Endothelial cell of hepatic sinusoid (primary cell): ENCODE measurements around the gene PLXNB2.

Experiments
- in situ Hi-C: cut with HindIII; loops from 2 replicates; pipeline ENCODE4 v1.10.0; 2017; ENCODE audit warnings: low sequenced_read_pairs

Gene PLXNB2

DNA sequence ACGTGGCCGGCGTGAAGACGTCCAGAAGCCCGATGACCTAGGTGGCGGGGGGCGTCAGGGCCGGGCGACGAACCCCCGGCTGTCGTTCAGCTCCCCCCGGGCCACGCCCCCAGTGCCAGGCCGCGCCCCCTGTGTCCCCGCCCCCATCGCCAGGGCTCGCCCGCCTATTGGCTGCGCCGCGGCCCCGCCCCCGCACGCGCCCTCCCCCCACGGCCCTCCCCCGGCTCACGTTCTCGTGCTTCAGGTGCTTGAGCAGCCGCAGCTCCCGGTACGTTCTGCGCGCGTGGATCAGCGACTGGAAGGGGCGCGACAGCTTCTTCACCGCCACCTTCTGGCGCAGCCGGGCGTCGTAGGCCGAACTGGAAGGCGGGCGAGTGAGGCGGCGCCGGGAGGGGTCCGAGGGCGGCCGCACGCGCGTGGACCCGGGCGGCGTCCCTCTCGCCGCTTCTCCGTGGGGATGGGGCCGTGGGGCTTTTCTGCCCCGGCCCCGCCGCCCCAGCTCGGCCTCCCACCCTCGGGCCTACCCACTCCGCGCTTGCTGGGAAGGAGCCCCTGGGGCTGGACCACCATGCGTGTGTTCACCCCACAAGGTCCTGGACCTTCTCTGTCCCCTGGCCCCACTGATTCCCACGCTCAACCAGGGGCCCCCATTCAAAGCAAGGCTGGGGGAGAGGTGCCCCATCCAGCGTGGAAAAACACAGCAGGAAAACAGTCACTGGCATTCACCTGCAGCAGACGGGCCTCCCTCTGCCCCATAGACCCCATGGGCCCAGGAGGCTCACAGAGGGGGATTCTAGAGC is 39.7 kb downstream of the PLXNB2 start:
- in situ Hi-C loops, result no loop called here

GRCh38 chr22:50266994-50267393 is 40.5 kb downstream of the PLXNB2 start:
- in situ Hi-C loops, result no loop called here

- in situ Hi-C loops, result no loop called here
These were observed 42.3 kb downstream of the PLXNB2 start for GRCh38 chr22:50264946-50265669.

DNA sequence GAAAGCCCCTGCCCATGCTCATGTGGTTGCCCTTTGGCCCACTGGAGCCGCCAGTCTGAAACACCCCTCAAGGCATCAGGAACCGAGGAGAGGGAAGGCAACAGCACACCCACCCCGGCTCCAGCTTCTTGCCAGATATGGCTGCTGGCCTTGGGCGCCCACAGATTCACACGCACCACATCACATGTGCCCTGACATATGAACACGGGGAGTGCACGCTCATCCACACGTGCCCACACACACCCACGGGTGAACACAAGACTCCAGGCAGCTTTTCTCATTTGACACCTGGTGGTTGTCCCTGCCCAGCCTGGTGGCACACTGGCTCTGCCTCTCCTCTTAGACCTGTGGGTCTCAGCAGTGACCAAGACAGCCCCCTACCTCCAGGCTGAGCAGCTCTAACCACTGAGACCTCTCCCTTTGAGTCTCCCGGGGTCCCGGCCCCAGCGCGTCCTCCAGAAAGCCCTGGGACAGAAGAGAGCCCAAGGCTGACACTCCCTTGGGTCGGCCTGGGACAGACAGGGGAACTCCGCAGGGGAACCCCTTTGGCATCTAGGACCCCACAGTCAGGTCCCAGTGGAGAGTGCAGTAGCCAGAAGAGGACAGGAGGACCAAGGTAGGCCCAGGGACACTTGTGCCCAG is 43.2 kb downstream of the PLXNB2 start:
- in situ Hi-C loops, result no loop called here

GRCh38 chr22:50262973-50263617 is 44.4 kb downstream of the PLXNB2 start:
- in situ Hi-C loops, result no loop called here

DNA sequence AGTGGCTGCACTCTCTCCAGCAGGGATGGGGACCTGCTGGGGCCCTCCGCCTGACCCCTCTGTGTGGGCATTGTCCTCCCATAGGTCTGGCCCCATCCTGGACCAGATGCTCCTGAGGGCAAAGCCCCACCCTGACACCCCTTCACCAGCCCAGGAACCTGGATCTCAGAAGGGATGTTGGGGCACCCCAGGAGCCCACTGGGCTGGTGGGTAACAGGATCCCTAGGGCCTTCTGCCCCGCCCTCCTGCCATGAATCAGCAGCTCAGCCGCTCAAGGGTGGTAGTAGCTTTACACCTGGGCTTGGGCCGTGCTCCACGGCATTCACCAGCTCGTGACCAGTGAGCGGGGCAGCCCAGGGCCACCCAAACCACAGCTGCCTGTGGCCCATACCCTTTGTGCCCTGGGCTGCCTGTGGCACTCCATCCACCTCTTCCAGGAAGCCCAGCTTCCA is 45.0 kb downstream of the PLXNB2 start:
- in situ Hi-C loops, result no loop called here

DNA sequence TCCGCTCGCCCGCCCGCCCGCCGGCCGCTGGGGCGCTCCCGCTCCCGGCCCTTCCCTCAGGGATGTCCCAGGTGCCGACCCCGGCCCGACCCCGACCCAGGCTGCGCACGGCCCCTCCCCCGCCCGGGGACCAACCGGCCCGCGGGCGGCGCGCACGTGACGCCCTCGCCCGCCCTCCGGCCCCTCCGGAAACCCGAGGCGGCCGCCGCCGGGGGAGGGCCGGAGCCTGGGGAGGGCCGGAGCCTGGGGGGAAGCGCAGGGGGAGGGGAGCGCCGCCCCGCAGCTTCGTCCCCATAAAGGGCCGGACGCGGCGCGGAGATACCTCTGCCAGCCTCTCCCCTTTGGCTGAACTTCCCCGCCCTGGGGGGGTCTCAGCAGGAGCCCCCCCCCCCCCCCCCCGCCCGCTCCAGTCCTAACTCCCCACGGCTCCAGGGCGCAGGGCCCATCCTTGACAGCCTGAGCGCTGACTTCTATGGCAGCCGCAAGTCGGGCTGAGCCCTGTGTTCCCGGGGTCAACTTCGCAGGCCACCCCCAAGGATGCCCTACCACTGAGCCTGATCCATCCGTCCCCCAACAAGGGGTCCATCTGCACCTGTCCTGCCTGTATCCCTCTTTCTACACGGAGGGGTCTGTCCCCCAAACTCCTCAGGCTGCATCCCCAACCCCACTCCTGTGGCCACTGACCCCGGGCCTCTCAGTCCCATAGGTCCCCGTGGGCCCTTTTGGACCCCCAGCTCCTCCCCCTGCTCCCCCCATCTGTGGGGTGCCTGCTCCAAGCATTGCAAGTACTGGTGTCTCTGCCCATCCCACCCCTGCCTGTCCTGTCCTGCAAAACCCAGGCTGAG is 45.6 kb downstream of the PLXNB2 start, which contains the start of gene MAPK12:
Gene MAPK12 (minus strand): TSS at position 69 of the 845 bp plus-strand sequence. CDS start 174 bp downstream, outside the sequence.
- in situ Hi-C loops, result no loop called here

DNA sequence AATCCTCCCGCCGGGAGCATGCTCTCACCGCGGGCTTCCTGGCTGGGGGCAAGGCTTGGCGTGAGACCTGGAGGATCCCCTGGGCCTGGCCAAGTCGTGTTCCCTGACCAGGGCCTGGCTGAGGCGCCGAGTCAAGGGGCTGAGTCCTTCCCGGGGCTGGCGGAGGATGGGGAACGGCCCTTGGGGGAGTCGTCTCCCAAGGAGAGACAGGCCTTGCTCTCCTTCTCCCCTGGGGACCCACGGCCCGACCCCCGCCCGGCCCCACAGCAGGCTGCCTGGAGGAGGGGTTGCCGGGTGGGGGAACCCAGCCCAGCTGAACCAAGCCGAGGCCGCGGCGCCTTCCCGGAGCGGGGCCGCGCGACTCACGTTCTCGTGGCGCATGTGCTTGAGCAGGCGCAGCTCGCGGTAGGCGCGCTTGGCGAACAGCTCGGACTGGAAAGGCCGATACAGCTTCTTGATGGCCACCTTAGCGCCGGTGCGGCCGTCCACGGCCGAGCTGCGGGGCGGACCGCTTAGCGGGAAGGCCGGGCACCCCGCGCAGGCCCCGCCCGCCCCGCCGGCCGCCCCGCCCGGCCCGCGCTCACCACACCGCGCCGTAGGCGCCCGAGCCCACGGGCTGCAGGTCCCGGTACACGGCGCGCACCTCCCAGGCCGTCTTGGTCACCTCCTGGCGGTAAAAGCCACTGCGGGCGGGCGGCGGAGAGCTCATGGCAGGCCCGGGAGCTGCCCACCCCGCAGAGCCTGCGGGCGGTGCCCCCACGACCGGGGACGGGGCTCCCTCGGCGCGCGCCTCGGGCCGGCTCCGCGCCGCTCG is 46.4 kb downstream of the PLXNB2 start:
- in situ Hi-C loops, result no loop called here

DNA sequence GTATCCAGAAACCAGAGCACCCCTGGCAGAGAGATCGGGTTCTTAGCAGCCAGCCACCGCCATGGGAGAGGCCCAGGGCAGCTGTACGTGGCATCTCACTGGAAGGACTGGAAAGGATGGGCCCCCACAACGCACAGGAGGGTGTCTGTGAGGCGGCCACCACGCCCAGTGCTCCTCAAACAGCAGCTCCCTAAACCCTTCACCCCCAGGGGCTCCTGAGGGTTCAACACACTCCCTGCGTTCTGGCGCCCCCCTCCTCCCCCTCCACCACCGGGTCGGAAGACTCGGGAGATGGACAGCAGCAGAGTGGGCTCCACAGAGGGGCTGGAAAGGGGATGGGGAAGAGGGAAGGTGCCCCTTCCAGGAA is 47.0 kb downstream of the PLXNB2 start:
- in situ Hi-C loops, result no loop called here

DNA sequence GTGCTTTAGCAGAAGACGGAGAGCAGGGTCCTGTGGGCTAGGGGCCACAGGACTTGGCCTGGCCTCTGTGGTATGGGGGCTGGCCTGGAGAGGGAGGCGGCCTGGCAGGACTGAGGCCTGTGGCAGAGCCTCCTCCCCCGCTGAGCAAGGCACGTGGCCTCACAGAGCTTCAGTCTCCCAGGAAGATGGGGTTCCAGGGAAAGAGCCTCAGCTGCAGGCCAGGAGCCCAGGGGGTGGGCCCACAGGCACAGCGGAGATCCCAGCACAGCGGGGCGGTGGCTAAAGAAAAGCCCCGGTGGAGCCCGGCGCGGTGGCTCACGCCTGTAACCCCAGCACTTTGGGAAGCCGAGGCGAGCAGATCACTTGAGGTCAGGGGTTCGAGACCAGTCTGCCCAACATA is 48.1 kb downstream of the PLXNB2 start:
- in situ Hi-C loops, result no loop called here

- in situ Hi-C loops, result no loop called here
These were observed 48.8 kb downstream of the PLXNB2 start for GRCh38 chr22:50258361-50259292.

DNA sequence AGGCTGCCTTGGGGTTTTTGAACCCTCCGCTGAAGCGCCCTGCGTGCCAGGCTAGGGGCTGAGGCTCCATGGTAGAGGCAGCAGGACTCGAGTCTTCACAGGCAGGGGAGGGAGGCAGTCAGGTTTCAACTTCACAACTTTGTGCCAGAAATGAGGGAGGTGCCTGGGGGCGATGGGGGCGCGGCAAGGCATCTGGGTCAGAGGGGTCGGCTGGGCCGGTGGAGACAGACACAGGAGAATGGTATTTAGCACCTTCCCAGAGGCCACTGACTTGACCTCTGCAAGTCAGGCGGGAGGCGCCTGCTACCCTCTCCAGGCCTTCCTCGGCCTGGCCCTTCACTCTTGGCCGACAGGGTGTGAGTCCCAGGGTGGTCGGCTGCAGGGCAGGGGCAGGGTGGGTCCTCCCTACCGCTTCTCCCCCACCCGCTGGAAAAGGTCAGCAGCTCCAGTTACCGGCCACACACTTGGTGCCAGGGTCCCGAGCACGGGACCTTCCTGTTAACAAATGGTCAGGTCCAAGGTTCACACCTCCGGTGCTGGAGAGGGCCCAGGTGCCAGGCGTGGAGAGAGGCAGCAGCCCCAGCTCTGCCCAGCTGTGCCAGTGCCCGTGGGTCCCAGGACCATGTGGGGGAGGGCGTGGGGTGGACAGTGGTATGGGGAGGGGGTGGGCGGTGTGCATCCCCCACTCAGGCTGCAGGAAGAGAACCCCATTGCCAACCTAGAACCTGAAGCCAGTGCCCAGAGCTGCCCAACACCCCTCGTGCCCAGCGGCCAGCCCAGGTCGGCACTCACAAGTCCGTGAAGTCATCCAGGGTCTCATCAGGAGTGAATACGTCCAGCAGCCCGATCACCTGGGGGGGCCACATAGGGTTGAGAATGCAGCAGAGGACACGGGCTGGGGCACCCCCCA is 49.7 kb downstream of the PLXNB2 start:
- in situ Hi-C loops, result no loop called here

DNA sequence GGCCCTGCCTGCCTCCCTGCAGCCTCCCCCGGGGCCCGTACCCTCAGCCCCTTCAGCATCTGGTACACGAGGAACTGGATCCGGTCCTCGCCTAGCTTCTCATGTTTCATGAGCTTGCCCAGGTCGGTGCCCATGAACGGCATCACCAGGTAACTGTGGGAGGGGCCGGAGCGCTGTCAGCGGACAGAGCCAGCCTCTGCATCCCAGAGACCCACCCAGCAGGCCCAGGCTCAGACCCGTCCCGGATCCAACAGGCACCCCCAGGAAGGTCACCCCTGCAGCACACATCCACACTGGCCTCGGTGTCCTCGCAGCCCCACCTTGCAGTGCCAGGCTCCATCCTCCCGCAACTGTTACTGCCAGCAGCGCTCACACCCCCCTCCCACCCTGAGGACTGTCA is 50.4 kb downstream of the PLXNB2 start:
- in situ Hi-C loops, result no loop called here

DNA sequence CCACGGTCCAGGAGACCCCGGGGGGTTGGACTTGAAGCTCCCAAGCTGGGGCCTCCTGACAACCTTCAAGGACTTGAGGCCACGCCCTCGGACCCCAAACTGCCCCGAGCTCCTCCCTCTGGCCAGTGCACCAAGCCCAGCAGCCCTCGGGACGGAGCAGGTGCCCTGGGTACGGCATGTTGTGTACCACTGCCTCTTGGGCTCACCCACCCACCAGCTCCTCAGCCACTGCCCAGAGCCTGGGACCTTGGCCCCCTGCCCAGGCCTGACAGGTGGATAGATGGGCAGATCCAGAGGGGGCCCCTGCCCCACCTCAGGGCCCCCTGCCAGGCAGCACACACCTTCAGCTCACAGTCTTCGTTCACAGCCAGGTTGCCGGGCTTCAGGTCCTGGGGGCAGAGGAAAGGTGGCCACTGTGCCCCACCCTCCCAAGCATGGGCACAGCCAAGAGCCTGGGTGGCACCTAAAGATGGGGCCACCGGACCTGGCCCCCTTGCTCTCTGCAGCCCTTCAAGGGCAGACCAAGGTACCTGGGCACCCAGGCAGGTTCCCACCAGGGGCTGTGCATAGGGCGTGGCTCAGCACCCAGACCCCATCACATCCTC is 51.1 kb downstream of the PLXNB2 start:
- in situ Hi-C loops, result no loop called here

GRCh38 chr22:50255607-50256006 is 51.8 kb downstream of the PLXNB2 start:
- in situ Hi-C loops, result no loop called here

DNA sequence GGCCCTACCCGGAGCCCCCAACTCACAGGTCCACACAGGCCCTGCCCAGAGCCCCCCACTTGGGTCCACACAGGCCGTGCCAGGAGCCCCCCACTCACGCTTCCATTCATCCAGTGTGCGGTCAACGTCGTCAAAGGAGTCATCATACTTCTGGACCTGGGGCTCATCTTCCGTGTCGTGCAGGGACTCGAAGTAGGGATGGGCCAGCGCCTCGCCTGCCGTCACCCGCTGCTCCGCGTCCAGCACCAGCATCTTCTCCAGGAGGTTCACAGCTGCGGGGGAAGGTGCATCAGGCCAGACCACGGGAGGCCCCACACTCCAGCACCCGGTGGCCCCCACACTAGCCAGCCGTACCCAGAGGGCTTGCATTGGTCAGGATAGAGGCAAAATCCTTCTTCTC is 52.3 kb downstream of the PLXNB2 start:
- in situ Hi-C loops, result no loop called here

DNA sequence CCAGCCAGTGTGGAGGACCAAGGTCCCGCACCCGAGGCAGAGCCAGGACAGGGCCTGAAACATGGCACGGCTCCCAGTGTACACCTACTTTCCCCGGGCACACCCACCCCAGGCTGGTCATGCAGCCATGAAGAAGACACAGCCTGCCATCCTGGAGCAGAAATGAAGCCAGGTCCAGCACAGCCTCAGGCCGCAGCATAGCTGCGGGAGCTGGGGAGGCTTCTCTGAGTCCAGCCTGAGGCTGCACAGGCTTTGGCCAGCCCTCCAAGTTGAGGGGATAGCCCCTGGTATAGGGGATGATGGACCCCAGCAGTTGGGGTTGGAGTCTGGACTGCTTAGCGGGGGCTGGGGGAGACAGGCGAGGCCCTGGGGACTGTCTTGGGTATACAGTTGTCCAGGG is 53.5 kb downstream of the PLXNB2 start:
- in situ Hi-C loops, result no loop called here
